Activated T-cell treated with anti-CD3 and anti-CD28 coated beads for 4 hours (primary cell): ENCODE results near the gene RGMA.
A peak's percentile ranks its signal among the peaks of the same experiment; 100 is the strongest.
"Not testable (repeated sequence)": the region's sequence is repeated elsewhere in the genome, so short reads cannot be mapped to it uniquely, and the experiment has no call there.

Source experiments
- DNase-seq: peaks from one replicate; pipeline ENCODE4 v3.0.0-alpha.2; 2020

The RGMA gene

DNA sequence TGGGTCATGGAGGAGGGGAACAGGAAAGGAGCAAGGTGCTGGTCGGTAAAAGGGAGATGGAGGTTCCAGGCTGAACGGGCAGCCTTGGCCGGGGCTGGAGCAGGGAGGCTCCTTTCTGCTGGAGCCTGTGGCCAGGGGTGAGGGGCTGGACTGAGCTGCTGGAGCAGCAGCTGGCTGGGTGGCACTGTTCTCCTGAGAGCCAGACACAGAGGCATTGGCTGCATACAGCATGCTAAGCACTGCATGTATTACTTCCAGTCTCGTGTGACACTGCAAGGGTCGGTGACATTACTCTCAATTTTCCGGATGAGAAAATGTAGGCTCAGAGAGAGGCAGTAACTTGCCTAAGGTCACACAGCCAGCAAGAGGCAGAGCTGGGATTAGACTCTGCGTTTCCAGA is 42.3 kb downstream of the RGMA start:
- DNase-seq: no peak

DNA sequence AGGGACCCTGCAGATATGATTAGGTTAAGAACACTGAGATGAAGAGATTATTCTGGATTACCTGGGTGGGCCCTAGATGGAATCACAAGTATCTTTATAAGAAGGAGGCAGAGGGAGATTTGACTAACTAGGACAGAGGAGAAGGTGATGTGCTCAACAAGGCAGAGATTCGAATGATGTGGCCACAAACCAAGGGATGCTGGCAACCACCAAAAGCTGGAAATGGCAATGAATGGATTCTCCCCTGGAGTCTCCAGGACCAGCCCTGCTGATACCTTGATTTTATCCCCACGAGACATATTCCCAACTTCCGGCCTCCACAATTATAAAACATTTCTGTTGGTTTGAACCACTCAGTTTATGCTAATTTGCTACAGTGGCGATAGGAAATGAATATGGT is 42.9 kb downstream of the RGMA start:
- DNase-seq: no peak

DNA sequence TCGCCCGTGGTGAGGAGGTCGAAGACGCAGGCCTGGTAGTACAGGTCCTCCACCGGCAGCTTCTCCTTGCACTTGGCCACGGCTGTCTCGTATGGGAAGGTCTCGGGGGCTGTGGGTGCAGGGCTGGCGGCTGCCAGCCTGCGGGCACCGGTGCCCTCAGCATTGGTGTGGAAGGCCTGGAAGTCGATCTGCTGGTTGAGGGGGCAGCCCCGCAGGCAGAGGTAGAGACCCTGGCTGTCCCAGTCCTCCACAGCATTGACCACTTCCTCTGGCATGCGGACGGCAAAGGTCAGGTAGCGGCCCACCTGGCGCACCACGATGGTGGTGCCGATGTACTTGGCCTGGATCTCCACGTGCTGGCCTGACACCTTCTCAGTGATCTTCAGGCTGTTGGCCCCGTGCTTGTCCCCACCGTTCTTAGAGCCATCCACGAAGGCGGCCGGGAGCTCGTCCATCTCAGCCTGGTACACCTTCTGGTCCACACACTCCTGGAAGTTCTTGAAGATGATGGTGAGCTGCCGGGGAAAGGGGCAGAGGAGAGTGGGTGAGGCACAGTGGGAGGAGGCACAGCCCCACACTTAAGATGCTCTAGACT is 43.7 kb downstream of the RGMA start:
- DNase-seq: no peak

DNA sequence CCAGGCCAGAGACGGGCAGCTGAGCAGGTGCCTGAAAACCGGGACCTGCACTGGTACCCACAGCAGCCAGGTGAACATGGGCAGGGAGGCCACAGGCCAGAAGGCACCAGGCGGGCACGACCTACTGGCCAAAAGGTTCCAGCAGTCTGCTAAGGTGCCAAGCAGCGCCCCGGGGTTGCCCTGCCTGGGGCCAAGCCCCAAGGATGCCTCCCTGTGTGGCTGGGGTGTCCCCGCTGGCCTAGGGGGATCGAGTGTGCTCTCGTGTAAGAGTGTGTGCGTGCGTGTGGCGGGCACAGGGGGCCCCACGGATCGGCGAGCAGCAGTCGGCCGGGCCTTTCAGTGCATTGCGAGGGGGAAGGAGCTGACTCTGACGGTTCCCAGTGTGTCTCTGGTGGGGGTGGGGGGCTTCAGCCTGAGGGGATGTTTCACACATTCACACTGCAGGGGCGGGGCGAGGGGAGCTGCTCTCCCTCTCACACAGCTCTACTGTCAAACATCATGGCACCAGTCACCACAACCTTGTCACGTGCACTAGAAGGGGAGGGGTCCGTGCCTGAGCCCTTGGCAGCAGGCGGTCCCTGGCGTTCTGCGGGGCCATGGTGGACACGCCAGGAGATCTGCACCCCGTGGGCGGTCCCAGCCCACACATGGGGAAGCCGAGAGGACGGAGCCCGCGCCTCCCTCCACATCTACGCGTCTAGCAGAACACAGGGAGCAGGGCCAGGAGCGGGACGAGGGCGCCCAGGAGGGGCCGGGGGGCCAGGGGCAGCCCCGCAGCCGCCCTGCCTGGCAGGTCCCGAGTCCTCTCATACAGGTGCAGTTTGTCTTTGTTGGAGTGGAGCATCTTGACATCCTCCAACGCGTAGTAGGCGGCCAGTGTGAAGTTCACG is 44.5 kb downstream of the RGMA start:
- no peak for DNase-seq

DNA sequence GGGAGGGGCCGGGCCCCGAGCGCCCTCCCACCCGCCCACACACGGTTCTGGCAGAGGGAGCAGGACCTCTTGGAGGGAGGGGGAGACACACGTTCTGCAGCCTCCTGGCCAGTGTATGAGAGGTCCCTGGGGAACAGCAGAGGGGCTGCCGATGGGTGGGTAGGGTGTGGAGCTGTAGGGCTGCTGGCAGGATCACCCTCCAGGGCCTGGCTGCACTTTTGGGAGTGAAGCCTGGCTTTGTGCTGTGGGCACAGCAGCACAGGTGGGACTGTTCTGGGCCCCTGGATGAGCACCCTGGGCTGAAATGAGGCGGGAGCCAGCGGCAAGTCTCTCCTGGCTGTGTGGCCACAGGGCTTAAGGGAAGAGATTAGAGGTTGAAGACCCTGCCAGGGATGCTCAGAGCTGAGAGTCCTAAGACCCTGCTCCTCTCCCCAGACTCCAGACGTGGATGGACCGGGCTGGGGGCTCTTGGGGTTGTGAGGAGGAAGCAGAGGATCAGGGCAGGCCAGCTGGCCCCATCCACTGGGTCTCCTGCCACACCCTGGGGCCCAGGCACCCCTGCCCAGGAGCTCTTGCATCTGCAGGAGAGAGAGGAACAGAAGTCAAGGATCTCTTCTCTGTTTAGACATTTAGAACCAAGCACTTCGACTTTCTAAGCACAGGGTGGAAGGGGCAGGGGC is 45.2 kb downstream of the RGMA start:
- no peak for DNase-seq

DNA sequence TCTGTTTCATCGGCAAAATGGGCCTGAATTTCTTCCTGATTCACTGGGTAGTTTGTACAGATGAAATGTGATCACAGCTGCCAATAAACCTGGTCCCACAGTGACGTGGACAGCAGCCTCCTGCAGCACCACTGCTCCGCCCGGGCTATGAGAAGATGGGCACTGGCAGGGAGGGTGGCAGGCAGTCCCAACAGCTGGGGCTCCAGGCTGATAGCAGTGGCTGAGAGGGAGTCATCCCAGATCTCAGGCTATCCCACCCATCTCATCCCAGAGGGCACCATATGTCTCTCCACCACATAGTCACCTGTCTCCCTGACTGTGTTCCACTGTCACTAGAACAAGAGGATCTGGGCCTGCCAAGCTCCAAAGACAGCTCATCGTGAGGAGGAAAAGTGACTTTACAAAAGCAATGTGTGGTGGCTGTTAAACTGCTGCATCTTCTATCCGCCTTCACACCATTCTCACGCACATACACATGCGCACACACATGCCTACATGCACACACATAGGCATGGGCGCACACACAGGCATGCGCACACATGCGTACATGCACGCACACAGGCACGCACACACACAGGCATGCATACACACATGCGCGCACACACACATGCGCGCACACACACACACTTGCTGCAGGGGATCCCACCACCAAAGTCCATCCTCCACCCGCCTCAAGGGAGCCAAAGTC is 46.2 kb downstream of the RGMA start:
- no peak for DNase-seq

DNA sequence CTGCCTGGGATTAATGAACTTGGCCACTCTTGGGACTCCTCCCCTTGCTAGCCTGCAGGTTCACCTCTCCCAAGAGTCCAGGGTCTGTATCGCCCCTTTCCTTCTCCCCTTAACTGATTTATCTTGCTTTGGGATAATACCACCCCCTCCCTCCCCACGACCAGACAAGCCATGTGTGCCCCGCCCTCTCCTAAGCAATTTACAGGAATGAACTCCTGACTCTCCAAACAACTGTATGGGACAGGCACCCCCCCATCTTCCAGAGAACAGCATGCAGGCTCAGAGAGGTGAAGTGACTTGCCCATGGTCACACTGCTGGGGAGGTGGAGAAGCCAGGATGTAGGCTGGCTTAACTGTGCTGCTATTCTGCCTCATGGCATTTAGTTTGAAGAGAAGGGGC is 46.8 kb downstream of the RGMA start:
- no peak for DNase-seq

DNA sequence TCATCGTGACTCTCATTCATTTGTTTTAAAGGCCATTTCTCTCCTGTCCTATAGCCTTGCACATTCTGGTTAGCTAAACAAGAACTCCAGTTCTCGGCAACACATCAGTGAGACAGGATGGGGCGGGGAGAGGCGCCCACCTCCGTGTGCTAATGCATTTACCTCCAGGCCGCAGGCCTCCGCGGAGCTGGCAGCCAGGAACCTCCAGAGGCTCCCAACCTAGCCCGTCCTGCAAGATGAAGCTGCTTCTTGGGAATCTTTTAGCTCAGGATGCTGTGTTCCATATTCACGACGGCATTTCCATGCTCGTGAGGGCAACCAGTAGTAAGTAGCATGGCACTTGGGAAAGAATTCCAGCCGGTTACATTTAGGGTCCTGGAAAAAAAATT is 47.9 kb downstream of the RGMA start:
- no peak for DNase-seq

DNA sequence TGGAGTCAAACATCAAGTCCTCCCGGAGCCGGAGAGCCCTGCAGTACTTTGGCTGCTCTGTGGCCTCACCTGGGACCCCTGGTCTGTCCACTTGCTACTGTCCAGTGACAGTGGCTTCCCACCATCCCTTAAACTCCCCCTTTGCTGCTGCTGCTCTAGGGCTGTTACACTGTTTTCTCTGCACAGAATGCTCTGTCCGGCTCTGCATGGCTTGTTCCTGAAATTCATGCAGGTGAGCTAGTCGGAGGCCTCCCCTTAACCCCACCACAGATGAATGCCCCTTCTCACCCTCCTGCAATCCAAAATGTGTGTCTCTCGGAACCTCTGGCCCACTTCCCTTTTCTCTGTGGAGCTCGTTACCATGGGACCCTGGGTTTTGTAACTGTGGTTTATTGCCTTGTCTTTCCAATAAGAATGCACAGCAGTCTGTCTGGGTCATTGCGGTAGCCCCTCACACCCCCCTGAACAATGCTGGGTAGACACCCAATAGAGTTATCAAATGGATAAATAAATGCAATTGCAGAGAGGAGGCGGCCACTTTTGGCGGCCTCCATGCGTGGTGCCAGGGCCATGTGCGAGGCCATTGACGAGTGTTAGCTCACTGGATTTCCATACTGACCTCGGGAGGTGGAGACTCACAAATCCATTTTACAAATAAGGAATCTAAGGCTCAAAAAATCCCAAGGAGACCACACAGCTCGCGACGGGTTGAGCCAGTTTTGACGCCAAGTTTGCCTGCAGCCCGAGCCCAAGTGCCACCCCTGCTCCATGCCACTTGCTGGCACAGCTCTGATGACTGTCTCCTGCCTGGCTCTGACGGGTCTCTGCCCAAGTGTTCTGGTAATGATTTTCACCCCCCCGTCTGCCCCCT is 48.5 kb downstream of the RGMA start:
- DNase-seq: no peak

DNA sequence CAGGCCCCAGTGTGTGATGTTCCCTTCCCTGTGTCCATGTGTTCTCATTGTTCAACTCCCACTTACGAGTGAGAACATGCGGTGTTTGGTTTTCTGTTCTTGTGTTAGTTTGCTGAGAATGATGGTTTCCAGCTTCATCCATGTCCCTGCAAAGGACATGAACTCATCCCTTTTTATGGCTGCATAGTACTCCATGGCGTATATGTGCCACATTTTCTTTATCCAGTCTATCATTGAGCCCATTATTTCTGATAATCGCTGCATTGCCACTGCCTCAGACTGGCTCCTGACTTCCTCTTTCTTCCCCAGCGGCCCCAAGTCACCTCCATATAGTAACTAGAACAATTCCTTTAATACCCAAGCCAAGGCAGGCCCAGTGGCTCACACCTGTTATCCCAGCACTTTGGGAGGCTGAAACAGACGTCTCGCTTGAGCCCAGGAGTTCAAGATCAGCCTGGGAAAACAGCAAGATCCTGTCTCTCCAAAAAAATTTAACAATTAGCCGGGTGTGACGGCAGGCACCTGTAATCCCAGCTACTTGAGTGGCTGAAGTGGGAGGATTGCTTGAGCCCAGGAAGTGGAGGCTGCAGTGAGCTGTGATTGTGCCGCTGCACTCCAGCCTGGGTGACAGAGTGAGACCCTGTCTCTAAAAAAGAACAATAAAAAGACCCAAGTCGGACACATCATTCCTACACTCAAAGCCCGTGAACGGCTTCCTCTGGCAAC is 49.3 kb downstream of the RGMA start:
- DNase-seq: not testable (repeated sequence)

DNA sequence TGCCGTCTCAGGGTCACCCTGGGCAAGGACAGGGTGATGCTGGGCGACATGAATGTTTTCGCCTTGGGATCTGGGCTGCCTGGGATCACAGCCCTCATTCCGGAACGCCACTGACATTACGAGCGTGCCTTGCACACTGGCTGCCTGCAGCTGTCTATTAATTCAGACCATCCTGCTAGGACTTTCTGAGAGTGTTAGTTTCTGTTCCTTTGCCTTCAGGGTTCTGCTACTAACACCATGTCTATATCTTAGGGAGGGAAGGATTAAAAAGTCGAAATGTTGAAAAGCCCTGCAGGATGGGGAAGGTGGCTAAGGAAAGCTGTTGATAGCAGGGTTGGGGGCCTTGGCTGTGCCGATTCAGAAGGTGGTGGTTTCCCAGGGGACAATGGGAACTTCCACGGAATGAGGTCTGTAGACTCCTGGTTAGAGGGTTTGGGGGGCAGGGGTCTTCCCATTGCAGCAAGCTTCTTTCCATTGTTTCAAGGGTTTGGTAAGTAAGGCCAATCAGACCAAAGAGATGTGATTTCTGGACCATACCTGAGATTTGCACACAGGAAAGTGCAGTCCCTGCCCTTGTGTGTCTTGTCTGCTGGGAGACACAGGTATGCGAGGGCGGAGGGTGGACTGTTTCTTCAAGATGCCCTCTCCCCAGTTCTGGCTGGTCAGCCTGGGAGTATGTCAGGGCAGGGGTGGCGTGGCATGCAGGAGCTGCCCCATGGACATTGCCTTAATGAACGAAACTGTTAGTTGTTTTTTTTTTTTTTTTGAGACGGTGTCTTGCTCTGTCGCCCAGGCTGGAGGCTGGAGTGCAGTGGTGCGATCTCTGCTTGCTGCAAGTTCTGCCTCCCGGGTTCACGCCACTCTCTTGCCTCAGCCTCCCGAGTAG is 50.9 kb downstream of the RGMA start:
- DNase-seq: no peak

DNA sequence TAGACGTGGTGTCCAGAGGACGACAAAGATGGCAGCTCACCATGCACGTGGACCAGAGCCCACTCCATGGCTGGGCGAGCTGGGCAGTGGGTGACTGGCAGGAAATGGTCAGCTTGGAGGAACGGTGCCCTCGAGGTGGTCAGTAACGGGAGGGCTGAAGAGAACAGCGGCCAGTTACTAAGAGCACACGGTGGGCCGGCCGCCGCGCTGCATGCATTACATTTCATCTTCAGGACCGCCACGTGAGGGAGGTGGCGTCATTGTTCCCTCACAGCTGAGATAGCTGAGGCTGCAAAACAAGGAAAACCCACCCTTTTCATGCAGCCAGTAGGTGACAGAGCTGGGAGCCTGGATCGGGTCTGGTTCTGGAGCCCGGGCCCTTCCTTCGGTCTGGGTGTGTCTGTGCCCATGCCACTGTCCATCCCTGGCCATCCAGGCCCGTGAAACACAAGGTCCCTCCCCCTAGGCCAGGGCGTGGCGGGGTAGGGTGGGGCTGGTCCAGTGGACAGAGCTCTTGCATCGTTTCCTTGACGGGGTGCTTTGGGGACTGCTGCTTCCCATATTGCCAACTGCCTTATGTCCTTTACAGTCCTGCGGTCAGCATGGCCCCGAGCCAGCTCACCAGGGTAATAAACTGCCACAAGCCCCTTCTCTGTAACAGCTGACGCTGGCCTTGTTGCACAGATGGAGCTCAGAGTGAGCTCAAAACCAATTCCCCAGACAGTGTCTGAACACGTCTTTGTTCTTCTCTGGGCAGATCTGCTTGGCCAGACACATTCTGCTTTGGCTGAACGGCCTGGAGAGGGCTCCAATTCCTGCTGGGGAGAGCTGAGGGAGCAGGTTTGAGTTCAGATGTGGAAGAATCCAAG is 51.8 kb downstream of the RGMA start:
- no peak for DNase-seq

DNA sequence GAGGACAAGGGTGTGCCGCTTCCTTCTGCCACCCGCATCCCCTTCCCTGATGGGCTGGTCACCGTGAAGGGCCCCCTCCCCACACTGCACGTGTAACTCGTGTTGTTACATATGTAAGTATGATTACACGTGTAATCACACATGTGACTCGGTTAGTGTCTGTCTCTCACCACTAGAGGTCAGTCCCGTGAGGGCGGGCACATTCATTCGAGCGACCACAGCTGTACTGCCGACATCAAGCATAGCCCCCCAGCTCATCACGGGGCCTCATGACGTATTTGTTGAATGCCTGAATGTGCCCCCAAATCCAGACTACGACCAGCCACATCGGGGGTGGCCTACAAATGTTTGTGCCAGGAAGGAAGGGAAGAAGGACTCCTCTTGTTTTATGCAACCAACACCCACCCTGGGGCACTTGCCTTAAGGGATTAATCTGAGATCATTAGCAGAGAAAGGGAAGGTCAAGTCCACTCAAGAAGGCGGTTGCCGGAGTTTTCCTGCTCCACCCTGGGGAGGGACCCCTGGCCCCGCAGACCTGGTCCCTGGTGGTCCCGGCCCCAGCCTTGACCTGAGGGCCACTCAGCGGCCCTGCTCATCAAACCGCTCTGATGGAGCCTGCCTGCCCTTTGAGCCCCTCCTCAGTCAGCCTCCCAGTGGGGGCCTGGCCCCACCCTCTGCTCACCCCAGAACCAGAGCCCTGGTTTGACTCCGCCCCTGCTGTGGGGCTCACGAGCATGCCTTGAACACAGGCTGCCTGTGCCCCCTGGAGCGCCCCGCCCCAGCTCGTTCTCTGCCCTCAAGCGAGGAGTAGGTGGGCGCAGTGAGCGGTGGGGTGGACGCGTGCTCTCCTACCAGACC is 52.8 kb downstream of the RGMA start:
- DNase-seq: peak; percentile 19

DNA sequence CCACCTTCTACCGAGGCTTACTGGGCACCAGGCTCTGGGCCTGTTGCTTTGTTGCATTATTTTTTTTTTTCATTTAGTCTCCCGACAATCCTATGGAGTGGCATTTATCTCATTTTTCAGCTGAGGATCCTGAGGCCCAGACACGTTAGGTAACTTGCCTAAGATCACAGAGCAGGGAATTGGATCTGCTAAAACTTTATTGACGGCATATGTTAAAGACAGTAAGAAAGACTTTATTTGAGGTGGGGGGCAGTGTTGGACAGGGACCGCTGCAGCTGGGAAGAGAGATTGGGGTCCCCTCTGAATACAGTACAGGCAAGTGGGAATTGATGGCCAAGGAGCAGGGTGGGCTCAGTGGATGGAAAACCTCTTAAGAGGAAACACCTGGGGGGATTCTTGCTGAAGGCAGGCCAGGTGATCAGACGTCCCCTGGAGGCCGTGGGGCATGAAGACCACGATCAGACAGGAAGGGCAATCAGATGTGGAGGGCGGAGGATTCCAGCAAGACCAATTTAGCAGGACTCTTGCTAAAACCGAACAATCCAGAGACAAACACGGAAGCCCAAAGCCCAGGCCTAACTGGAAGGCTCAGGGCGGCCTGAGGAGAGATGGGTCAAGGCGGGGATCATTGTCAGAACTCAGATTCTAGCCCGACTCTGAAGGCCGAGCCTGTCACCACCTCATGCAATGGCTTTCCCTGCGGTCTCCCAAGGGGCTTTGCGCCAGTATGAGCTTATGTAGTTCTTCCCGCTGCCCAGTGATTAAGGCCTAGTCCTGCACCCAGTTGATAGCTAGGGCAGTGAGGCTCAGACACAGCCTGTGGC is 53.7 kb downstream of the RGMA start:
- DNase-seq: no peak

DNA sequence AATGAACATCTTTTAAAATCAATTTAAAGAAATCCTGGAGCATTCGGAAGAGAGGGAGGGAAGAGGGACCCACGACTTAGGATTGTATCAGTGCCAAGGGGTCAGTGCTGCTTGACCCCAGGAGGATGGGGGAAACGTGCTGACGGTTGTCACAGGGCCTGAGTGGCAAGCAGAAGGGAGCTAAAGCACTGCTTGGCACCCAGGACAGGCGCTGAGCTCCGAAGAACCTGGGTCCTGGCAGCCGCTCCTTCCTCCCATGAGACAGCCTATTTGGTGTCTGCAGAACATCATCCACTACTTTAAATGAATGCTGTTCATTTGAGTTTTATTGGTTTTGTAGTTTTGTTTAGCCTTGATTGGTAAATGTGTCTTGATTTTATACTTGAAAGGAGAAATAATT is 54.5 kb downstream of the RGMA start:
- DNase-seq: no peak

DNA sequence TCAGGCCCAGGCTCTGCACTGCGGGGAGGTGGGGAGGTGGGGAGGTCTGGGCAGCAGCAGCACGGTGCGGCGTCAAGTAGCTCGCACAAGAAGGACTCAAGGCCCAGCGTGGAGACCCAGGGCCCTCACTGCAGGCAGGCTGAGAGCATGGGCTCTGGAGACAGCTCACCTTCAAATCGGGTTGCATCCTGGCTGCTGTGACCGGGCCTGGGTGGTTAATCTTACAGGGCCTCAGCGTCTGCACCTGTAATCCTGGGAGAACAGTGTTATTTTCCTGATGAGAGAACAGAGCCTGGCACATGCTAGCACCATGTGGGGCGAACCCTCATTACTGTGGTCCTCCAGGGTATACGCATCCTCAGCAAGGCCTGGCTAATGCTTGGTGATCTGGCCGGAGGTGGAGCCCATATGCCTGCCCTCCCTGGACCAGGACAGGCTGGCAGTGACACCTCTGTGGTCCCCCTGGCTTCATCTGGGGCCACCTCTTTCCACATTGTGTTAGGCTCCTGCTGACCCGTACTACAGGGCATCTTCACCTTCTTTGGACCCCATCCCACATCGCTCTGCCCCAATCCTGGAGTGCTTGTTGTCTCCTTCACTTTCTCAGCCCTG is 55.5 kb downstream of the RGMA start:
- DNase-seq: no peak

DNA sequence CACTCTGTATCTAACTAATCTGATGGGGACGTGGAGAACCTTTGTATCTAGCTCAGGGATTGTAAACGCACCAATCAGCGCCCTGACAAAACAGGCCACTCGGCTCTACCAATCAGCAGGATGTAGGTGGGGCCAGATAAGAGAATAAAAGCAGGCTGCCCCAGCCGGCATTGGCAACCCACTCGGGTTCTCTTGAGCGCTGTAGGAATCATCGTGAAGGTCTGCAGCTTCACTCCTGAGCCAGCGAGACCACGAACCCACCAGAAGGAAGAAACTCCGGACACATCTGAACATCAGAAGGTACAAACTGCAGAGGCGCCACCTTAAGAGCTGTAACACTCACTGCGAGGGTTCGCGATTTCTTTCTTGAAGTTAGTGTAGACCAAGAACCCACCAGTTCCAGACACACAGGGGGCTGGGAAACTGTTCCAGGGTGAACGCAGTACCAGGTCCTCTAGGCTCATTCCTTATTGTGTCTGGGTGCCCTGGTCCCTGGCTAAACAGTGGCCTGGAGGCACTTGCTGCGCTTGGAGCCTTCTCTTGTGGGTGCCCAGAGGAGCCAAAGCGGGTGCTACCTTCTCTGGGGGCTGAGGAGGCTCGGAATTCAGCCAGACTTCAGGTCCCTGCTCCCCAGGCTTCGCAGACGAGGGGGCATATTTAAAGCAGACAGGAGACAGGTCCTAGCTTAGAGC is 56.4 kb downstream of the RGMA start:
- not testable (repeated sequence) for DNase-seq
